SK-N-SH (cell line): ENCODE data around the gene TNFAIP3. TPM values are rescaled to one million over a fixed set of nuclear protein-coding genes. Genes with fewer than 3 reads are reported as not detected.

Experiments used
- CTCF ChIA-PET: fragments of 300-600, 350-600 bp; formaldehyde crosslinking; extraction: SDS; loops from one replicate; lab custom pipeline; 2021; lab: Yijun Ruan, JAX
- POLR2A ChIA-PET: fragments of 350-600 bp; sonication (Branson Sonifier 250); formaldehyde crosslinking; extraction: SDS; loops from one replicate; lab custom pipeline; 2020; ENCODE audit warnings: antibody characterized with exemption, inconsistent platforms; lab: Yijun Ruan, JAX
- DNase-seq: peaks from one replicate; pipeline ENCODE4 v3.0.0; 2012
- H2AFZ ChIP-seq: fragments of 200-600 bp; sonication (generic); 2 replicates; pipeline ENCODE4 v1.8.1; 2016; ENCODE audit warnings: antibody characterized with exemption, mild to moderate bottlenecking, low read depth
- H3F3A ChIP-seq: fragments of 200-600 bp; sonication (generic); replicated peaks from 2 replicates; pipeline ENCODE3; 2016; ENCODE audit warnings: antibody characterized with exemption, mild to moderate bottlenecking; ENCODE audit not compliant: insufficient read depth
- H3K27ac ChIP-seq, 2 experiments: fragments of 200-500 bp in 1 of 2; fragments of 200-600 bp in 1 of 2; sonication (Bioruptor generic) in 1 of 2; sonication (generic), shearing (Covaris generic) in 1 of 2; 2 replicates each; pipeline versions ENCODE4 v1.5.1 to v1.6.1; 2014 to 2016; ENCODE audit warnings: low read depth in 2 of 2, inconsistent platforms in 1 of 2, low read length in 1 of 2, mild to moderate bottlenecking in 1 of 2, mixed read lengths in 1 of 2
- H3K27me3 ChIP-seq: fragments of 200-600 bp; sonication (generic), shearing (Covaris generic); 2 replicates; pipeline ENCODE4 v1.6.1; 2016; ENCODE audit warnings: mixed run types; ENCODE audit not compliant: insufficient read depth
- H3K36me3 ChIP-seq, 2 experiments: fragments of 200-500 bp in 1 of 2; fragments of 200-600 bp in 1 of 2; sonication (Bioruptor generic) in 1 of 2; sonication (generic) in 1 of 2; replicated peaks in 1 of 2; 2 replicates each; pipeline versions ENCODE3 to v1.5.1; 2014 to 2016; ENCODE audit warnings: low read length in 1 of 2, mild to moderate bottlenecking in 1 of 2; ENCODE audit not compliant: insufficient read depth in 2 of 2, control insufficient read depth in 1 of 2
- H3K4me1 ChIP-seq, 2 experiments: fragments of 200-500 bp in 1 of 2; fragments of 200-600 bp in 1 of 2; sonication (Bioruptor generic) in 1 of 2; sonication (generic), shearing (Covaris generic) in 1 of 2; 2 replicates each; pipeline versions ENCODE4 v1.5.1 to v1.6.1; 2014 to 2016; ENCODE audit warnings: low read depth in 1 of 2, low read length in 1 of 2, mixed run types in 1 of 2; ENCODE audit not compliant: insufficient read depth in 2 of 2, control insufficient read depth in 1 of 2
- H3K4me2 ChIP-seq: fragments of 200-600 bp; sonication (generic), shearing (Covaris generic); 2 replicates; pipeline ENCODE4 v1.6.1; 2017; ENCODE audit warnings: mixed run types
- H3K4me3 ChIP-seq, 2 experiments: fragments of 200-500 bp in 1 of 2; fragments of 200-600 bp in 1 of 2; sonication (Bioruptor generic) in 1 of 2; sonication (generic), shearing (Covaris generic) in 1 of 2; 2 replicates each; pipeline versions ENCODE4 v1.5.1 to v1.8.1; 2014 to 2016; ENCODE audit warnings: low read depth in 2 of 2, inconsistent platforms in 1 of 2, low read length in 1 of 2, mild to moderate bottlenecking in 1 of 2, mixed read lengths in 1 of 2, moderate library complexity in 1 of 2
- H3K79me2 ChIP-seq: fragments of 200-600 bp; sonication (generic); 2 replicates; pipeline ENCODE4 v1.8.1; 2017; ENCODE audit warnings: mild to moderate bottlenecking; ENCODE audit not compliant: insufficient read depth
- H3K9ac ChIP-seq: fragments of 200-600 bp; sonication (generic); 2 replicates; pipeline ENCODE4 v1.6.1; 2017; ENCODE audit warnings: mixed run types
- H3K9me2 ChIP-seq: fragments of 200-600 bp; sonication (generic); 2 replicates; pipeline ENCODE4 v1.6.1; 2017; ENCODE audit warnings: mixed run types
- H3K9me3 ChIP-seq: fragments of 200-600 bp; sonication (generic); 2 replicates; pipeline ENCODE4 v1.6.1; 2017; ENCODE audit warnings: mixed run types, mild to moderate bottlenecking, moderate library complexity
- H4K20me1 ChIP-seq: fragments of 200-600 bp; sonication (generic); 2 replicates; pipeline ENCODE4 v1.6.1; 2017; ENCODE audit warnings: mild to moderate bottlenecking, mixed run types; ENCODE audit not compliant: insufficient read depth
- CHD2 ChIP-seq: fragments of 150-350 bp; IDR thresholded peaks from 2 replicates; pipeline ENCODE4 v1.6.1; 2018; ENCODE audit warnings: low read length; ENCODE audit not compliant: partially characterized antibody
- CTCF ChIP-seq: fragments of 200-600 bp; sonication (generic); IDR thresholded peaks from 2 replicates; pipeline ENCODE4 v1.6.1; 2017; ENCODE audit warnings: antibody characterized with exemption, mild to moderate bottlenecking, moderate library complexity
- ELF1 ChIP-seq: IDR thresholded peaks from 2 replicates; pipeline ENCODE4 v1.4.0; 2012
- EP300 ChIP-seq, 2 experiments: IDR thresholded peaks; 2 replicates each; pipeline versions ENCODE4 v1.4.0 to v1.6.1; 2012; ENCODE audit warnings: borderline replicate concordance in 1 of 2, low read depth in 1 of 2, low read length in 1 of 2
- EZH2phosphoT487 ChIP-seq: fragments of 200-600 bp; sonication (generic); IDR thresholded peaks from 2 replicates; pipeline ENCODE4 v1.6.1; 2017; ENCODE audit warnings: low read depth, mixed run types, mild to moderate bottlenecking, antibody characterized with exemption, moderate library complexity, borderline replicate concordance
- FOSL2 ChIP-seq: IDR thresholded peaks from 2 replicates; pipeline ENCODE4 v1.4.0; 2012; ENCODE audit warnings: low read depth, mild to moderate bottlenecking, moderate library complexity, borderline replicate concordance
- FOXJ3 ChIP-seq: sonication (generic); formaldehyde crosslinking; IDR thresholded peaks from 2 replicates; pipeline ENCODE4 v1.5.1; 2020; ENCODE audit warnings: mild to moderate bottlenecking, missing genetic modification reagents
- JUND ChIP-seq: IDR thresholded peaks from 2 replicates; pipeline ENCODE4 v1.4.0; 2012
- MEF2A ChIP-seq: IDR thresholded peaks from 2 replicates; pipeline ENCODE4 v1.4.0; 2012; ENCODE audit warnings: low read depth, borderline replicate concordance
- MXI1 ChIP-seq: IDR thresholded peaks from 2 replicates; pipeline ENCODE4 v1.6.1; 2012; ENCODE audit warnings: mild to moderate bottlenecking, low read depth, low read length, improper control_type of control experiment
- NFIC ChIP-seq: IDR thresholded peaks from 2 replicates; pipeline ENCODE4 v1.4.0; 2012; ENCODE audit warnings: borderline replicate concordance
- NRF1 ChIP-seq: IDR thresholded peaks from 2 replicates; pipeline ENCODE4 v1.6.1; 2012; ENCODE audit warnings: low read depth, mild to moderate bottlenecking, low read length
- RCOR1 ChIP-seq: fragments of 150-350 bp; IDR thresholded peaks from 2 replicates; pipeline ENCODE4 v1.6.1; 2017; ENCODE audit warnings: antibody characterized with exemption, low read length
- REST ChIP-seq: IDR thresholded peaks from 2 replicates; pipeline ENCODE4 v1.6.1; 2012; ENCODE audit warnings: mild to moderate bottlenecking, low read depth, low read length, moderate library complexity
- RFX5 ChIP-seq: IDR thresholded peaks from 2 replicates; pipeline ENCODE4 v1.6.1; 2012; ENCODE audit warnings: mild to moderate bottlenecking, improper control_type of control experiment, low read length
- RXRA ChIP-seq: IDR thresholded peaks from 2 replicates; pipeline ENCODE4 v1.4.0; 2012; ENCODE audit warnings: low read depth, mild to moderate bottlenecking, borderline replicate concordance
- SIN3A ChIP-seq: IDR thresholded peaks from 2 replicates; pipeline ENCODE4 v1.6.1; 2012; ENCODE audit warnings: low read depth, mild to moderate bottlenecking, low read length, moderate library complexity, borderline replicate concordance
- SMC3 ChIP-seq: IDR thresholded peaks from 2 replicates; pipeline ENCODE4 v1.6.1; 2012; ENCODE audit warnings: low read depth, low read length, improper control_type of control experiment
- TAF1 ChIP-seq: IDR thresholded peaks from 2 replicates; pipeline ENCODE4 v1.6.1; 2012; ENCODE audit warnings: low read depth, mild to moderate bottlenecking, low read length, moderate library complexity, borderline replicate concordance
- TCF12 ChIP-seq: IDR thresholded peaks from 2 replicates; pipeline ENCODE4 v1.4.0; 2012
- TEAD4 ChIP-seq: IDR thresholded peaks from 2 replicates; pipeline ENCODE4 v1.4.0; 2012; ENCODE audit warnings: mild to moderate bottlenecking, borderline replicate concordance; ENCODE audit not compliant: insufficient read depth
- WGBS: methylation state at CpG from one replicate; pipeline ENCODE4 v1.1.6; 2017; ENCODE audit warnings: low lambda C conversion rate; 5-methylcytosine and 5-hydroxymethylcytosine counted together
- polyA plus RNA-seq, 3 experiments: library from polyadenylated mRNA; depleted of rRNA; stranded (reverse); fragments of >200 nt; gene quantifications; 2 replicates each; pipeline ENCODE4 v1.2.3, GENCODE V29; 2012
- TF ChIP-seq, protein P1 (sequence below): fragments of 150-350 bp; IDR thresholded peaks from 2 replicates; pipeline ENCODE4 v1.6.1; 2016; ENCODE audit warnings: mild to moderate bottlenecking, low read depth, low read length
- TF ChIP-seq, protein P2 (sequence below): IDR thresholded peaks from 2 replicates; pipeline ENCODE4 v1.4.0; 2012; ENCODE audit warnings: low read depth, borderline replicate concordance

Gene TNFAIP3
- polyA plus RNA-seq, 1 of the 3 experiments (the other 2 are of a cell fraction), result 1.0 TPM

- TF ChIP-seq REST, result no peak
- no peak for TF ChIP-seq SMC3
- no peak for TF ChIP-seq MEF2A
- TF ChIP-seq FOXJ3, result no peak
- no peak for TF ChIP-seq MXI1
- no peak for TF ChIP-seq TCF12
- TF ChIP-seq CHD2, result no peak
- TF ChIP-seq NRF1, result no peak
- no peak for TF ChIP-seq EP300 (IDR thresholded peaks at IDR 0.05; ENCODE audit: borderline replicate concordance in 1 of 2, low read depth in 1 of 2, low read length in 1 of 2)
- no peak for TF ChIP-seq RCOR1
- no peak for TF ChIP-seq EZH2phosphoT487
- TF ChIP-seq RXRA, result no peak
- no peak for TF ChIP-seq TEAD4
- no peak for TF ChIP-seq CTCF
- TF ChIP-seq SIN3A, result no peak
Observed at GRCh38 chr6:137913996-137914529, 47.0 kb downstream of the TNFAIP3 start (continued).

DNA sequence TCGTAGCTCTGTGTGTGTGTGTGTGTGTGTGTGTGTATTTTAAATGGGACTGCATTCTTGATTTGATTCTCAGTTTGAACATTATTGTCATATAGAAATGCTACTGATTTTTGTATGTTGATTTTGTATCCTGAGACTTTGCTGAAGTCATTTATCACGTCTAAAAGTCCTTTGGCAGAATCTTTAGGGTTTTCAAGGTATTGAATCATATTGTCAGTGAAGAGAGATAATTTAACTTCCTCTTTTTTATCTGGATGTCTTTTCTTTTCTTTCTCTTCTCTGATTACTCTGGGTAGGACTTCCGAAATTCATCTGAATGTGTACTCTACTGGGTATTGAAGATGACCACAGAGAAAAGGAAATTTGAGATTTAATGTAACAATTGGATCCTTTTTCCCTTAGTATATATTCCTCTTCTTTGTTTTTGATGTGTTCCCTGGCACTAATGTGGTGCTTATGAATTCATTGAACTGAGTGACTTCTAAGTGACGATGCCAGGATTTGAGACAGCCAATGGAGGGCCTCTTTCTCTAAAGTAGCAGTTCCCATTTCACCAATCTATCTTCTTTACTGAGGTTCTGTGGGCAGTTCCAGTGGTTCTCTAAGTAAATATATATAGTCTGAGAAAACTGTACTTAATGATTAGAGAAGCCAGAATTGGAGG is 47.6 kb downstream of the TNFAIP3 start:
- 5% methylated on average over 4 of the region's 4 CpGs for WGBS
- POLR2A ChIA-PET, result no interaction called here
- no peak for TF ChIP-seq JUND
- TF ChIP-seq, protein P1, sequence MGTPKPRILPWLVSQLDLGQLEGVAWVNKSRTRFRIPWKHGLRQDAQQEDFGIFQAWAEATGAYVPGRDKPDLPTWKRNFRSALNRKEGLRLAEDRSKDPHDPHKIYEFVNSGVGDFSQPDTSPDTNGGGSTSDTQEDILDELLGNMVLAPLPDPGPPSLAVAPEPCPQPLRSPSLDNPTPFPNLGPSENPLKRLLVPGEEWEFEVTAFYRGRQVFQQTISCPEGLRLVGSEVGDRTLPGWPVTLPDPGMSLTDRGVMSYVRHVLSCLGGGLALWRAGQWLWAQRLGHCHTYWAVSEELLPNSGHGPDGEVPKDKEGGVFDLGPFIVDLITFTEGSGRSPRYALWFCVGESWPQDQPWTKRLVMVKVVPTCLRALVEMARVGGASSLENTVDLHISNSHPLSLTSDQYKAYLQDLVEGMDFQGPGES, result no peak
- no peak for TF ChIP-seq NRF1
- TF ChIP-seq MXI1, result no peak
- TF ChIP-seq RXRA, result no peak
- TF ChIP-seq ELF1, result no peak
- no peak for TF ChIP-seq TAF1
- TF ChIP-seq, protein P2, sequence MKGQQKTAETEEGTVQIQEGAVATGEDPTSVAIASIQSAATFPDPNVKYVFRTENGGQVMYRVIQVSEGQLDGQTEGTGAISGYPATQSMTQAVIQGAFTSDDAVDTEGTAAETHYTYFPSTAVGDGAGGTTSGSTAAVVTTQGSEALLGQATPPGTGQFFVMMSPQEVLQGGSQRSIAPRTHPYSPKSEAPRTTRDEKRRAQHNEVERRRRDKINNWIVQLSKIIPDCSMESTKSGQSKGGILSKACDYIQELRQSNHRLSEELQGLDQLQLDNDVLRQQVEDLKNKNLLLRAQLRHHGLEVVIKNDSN, result no peak
- no peak for TF ChIP-seq RFX5
- no peak for TF ChIP-seq RCOR1
- TF ChIP-seq CHD2, result no peak
- no peak for TF ChIP-seq SIN3A
- TF ChIP-seq EP300 (IDR thresholded peaks at IDR 0.05; ENCODE audit: borderline replicate concordance in 1 of 2, low read depth in 1 of 2, low read length in 1 of 2), result no peak
- no peak for TF ChIP-seq NFIC
- no peak for TF ChIP-seq MEF2A
- TF ChIP-seq FOSL2, result no peak

More for the DNA sequence above, 47.6 kb downstream of the TNFAIP3 start:
- Histone ChIP-seq H3K27ac (no peak overlapping the region), H4K20me1 (no peaks in the 10 kb centered on the region), H3K4me2 (no peak overlapping the region), H3K27me3 (no peaks in the 10 kb centered on the region; the same call in 1 of the 2 replicates), H3K9me3 (no peaks in the 10 kb centered on the region), H3K36me3 (no peaks in the 10 kb centered on the region), H3K4me1 (no peaks in the 10 kb centered on the region), H3K9ac (no peak overlapping the region), H3F3A (no peaks in the 10 kb centered on the region), H3K4me3 (no peak overlapping the region), H3K9me2 (no peaks in the 10 kb centered on the region), H2AFZ (no peak overlapping the region), H3K79me2 (no peaks in the 10 kb centered on the region)
- CTCF ChIA-PET, result no interaction called here
- no peak for DNase-seq
